SH-SY5Y (cell line): ENCODE measurements around the gene ADSL.

Source experiments
- GATA2 ChIP-seq: IDR thresholded peaks from 2 replicates; pipeline ENCODE4 v1.6.1; 2011; ENCODE audit warnings: mild to moderate bottlenecking, low read depth, low read length
- GATA3 ChIP-seq: IDR thresholded peaks from 2 replicates; pipeline ENCODE4 v1.6.1; 2011; ENCODE audit warnings: low read depth, mild to moderate bottlenecking, low read length, moderate library complexity

DNA sequence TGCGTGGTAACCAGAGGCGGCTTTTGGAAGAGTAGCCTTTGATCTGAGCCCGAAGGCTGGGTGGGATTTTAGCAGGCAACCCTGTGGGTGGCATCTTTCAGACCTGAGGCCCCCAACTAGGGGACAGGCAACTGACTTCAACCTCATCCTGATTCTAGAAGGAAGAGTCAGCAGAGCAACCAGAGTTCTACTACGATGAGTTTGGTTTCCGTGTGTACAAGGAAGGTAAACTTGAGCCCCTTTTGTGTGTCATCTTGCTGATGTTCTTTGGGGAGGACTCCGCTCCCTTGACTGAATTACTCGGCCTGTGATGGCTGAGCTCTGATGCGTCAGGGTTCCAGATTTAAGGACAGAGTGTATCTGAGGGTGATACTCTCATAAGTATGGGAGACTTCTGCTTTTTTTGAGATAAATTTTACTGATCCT is 55.7 kb downstream of the ADSL start:
- TF ChIP-seq GATA2, result no peak
- no peak for TF ChIP-seq GATA3
